ENCODE results near the gene MAP3K21. TPM values are rescaled to one million over a fixed set of nuclear protein-coding genes. Genes with fewer than 3 reads are reported as not detected.

MAP3K21 gene
- total and polyA plus RNA-seq, 2 of the 4 experiments (the other 2 are of a cell fraction): 0.15 to 0.18 TPM

- TF ChIP-seq ELK1 (IDR thresholded peaks at IDR 0.05; ENCODE audit: borderline replicate concordance, low read depth, low read length) (no peak), MAZ (IDR thresholded peaks at IDR 0.05; ENCODE audit: borderline replicate concordance, low read depth, low read length) (no peak), MAFK (IDR thresholded peaks at IDR 0.05; ENCODE audit: low read depth, low read length) (no peak), NFE2L2 (IDR thresholded peaks at IDR 0.05; ENCODE audit: low read depth, low read length) (no peak), RAD21 (IDR thresholded peaks at IDR 0.05; ENCODE audit: low read length) (no peak)
- TF ChIP-seq, protein P1, sequence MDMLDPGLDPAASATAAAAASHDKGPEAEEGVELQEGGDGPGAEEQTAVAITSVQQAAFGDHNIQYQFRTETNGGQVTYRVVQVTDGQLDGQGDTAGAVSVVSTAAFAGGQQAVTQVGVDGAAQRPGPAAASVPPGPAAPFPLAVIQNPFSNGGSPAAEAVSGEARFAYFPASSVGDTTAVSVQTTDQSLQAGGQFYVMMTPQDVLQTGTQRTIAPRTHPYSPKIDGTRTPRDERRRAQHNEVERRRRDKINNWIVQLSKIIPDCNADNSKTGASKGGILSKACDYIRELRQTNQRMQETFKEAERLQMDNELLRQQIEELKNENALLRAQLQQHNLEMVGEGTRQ (IDR thresholded peaks at IDR 0.05; ENCODE audit: low read depth, low read length): no peak
- no peak overlapping the region for H3K9ac ChIP-seq (ENCODE audit: low read depth, low read length)
- H3K4ac ChIP-seq (ENCODE audit: low read depth, low read length): no peak overlapping the region
- ChIA-PET CTCF (no interaction called here), POLR2A (ENCODE audit: unreplicated experiment) (no interaction called here)
- no peak overlapping the region for H2AK9ac ChIP-seq (replicated peaks; ENCODE audit: low read depth, low read length, poor library complexity)
- H2BK5ac ChIP-seq (ENCODE audit: low read depth, low read length, poor library complexity, severe bottlenecking): no peak overlapping the region
- no peak overlapping the region for H3K27ac ChIP-seq (ENCODE audit: insufficient read depth, low read length)
- H3K9me1 ChIP-seq (ENCODE audit: insufficient read depth, low read length): peaks cover 6% of the 10 kb centered on the region; the same call in 1 of the 2 replicates
- H3K4me1 ChIP-seq (ENCODE audit: control insufficient read depth, insufficient read depth, low read length): no peaks in the 10 kb centered on the region
- H2BK15ac ChIP-seq (ENCODE audit: low read depth, low read length): no peak overlapping the region
- H3K27me3 ChIP-seq (ENCODE audit: control insufficient read depth, insufficient read depth, low read length): no peaks in the 10 kb centered on the region
- no peak overlapping the region for H2BK20ac ChIP-seq (ENCODE audit: low read depth, low read length)
- no peak overlapping the region for H4K5ac ChIP-seq (ENCODE audit: low read depth, low read length)
- intact Hi-C loops (cut with micrococcal nuclease) (loop anchor here (1.0 kb wide), 1 partner anchor 25 kb away; no protein-coding TSS in a partner anchor), in situ Hi-C loops (cut with MboI; ENCODE audit: low sequenced_read_pairs) (no loop called here), dilution Hi-C loops (cut with HindIII; ENCODE audit: low sequenced_read_pairs, unreplicated experiment) (no loop called here)
- no peak overlapping the region for H3K18ac ChIP-seq (ENCODE audit: low read depth, low read length)
- peaks cover 11% of the 10 kb centered on the region; the same call in 1 of the 2 replicates for H4K20me1 ChIP-seq (ENCODE audit: insufficient read depth, low read length)
- no peaks in the 10 kb centered on the region for H3K36me3 ChIP-seq (ENCODE audit: control insufficient read depth, insufficient read depth, low read length)
- H4K91ac ChIP-seq (ENCODE audit: insufficient read depth, low read depth, low read length): no peak overlapping the region
- H3K14ac ChIP-seq (replicated peaks; ENCODE audit: low read depth, low read length): no peak overlapping the region
- 100% methylated on average over 2 of the region's 8 CpGs; no CpG with 5 or more reads in 1 of the 2 experiments for whole genome bisulfite sequencing, 2 experiments (ENCODE audit: extremely low coverage in 2 of 2, insufficient read length in 1 of 2)
- no peaks in the 10 kb centered on the region for H3K9me3 ChIP-seq (ENCODE audit: control insufficient read depth, insufficient read depth, low read length)
- H2AFZ ChIP-seq (replicated peaks; ENCODE audit: low read length, poor library complexity): no peak overlapping the region
- H3K4me3 ChIP-seq (ENCODE audit: insufficient read depth, low read depth, low read length): no peak overlapping the region
- no peak overlapping the region for H2BK120ac ChIP-seq (ENCODE audit: low read depth, low read length)
- H3K56ac ChIP-seq (ENCODE audit: extremely low read depth, insufficient read depth, low read length): no peak overlapping the region
- no peak overlapping the region for H4K8ac ChIP-seq (ENCODE audit: low read depth in 2 of 2, low read length in 2 of 2)
- no peak overlapping the region for H3K4me2 ChIP-seq (ENCODE audit: low read depth, low read length)
- DNase-seq (peak; percentile 55), ATAC-seq (ENCODE audit: low read depth) (peak; percentile 72)
- no TSS peak for BruUV-seq (replicated peaks)
- no peak overlapping the region for H3K23ac ChIP-seq (ENCODE audit: low read depth, low read length)
- H3K79me1 ChIP-seq (ENCODE audit: low read depth in 1 of 2, low read length in 2 of 2): peaks cover 18 to 50% of the 10 kb centered on the region in 2 experiments
- H2AK5ac ChIP-seq (ENCODE audit: low read depth, low read length): no peak overlapping the region
Measured at GRCh38 chr1:233281711-233282581, 45.6 kb upstream of the MAP3K21 start.
